Spleen (tissue), 7 donors: ENCODE results near the gene SDK1.

Experiments
- POLR2A ChIP-seq, 3 donors: fragments of 450-650 bp; IDR thresholded peaks; one replicate each; pipeline ENCODE4 v1.5.1; 2017; ENCODE audit warnings: antibody characterized with exemption in 3 of 3, mild to moderate bottlenecking in 1 of 3
- POLR2AphosphoS5 ChIP-seq, 3 donors: sonication (generic); formaldehyde crosslinking; IDR thresholded peaks; one replicate each; pipeline ENCODE4 v1.5.1; 2017; ENCODE audit warnings: antibody characterized with exemption in 3 of 3
- TF ChIP-seq, protein P1 (sequence below), 11 experiments: fragments of 200-600 bp in 7 of 11; fragments of 450-650 bp in 4 of 11; sonication (generic) in 4 of 11; IDR thresholded peaks in 8 of 11; conservative IDR thresholded peaks in 3 of 11; 1 replicate in 7 of 11; 2 replicates in 4 of 11; pipeline versions ENCODE4 v1.4.0 to v1.8.0; 2016 to 2021; ENCODE audit warnings: antibody characterized with exemption in 11 of 11, inconsistent platforms in 4 of 11, mild to moderate bottlenecking in 1 of 11
- donor health status: DM: no; HTN: no; CAD: no; lungs with moderate emphysema.
- donor health status: DM: no; HTN: no; CAD: no.
- donor health status: DM: no; HTN: no; CAD: no.

DNA sequence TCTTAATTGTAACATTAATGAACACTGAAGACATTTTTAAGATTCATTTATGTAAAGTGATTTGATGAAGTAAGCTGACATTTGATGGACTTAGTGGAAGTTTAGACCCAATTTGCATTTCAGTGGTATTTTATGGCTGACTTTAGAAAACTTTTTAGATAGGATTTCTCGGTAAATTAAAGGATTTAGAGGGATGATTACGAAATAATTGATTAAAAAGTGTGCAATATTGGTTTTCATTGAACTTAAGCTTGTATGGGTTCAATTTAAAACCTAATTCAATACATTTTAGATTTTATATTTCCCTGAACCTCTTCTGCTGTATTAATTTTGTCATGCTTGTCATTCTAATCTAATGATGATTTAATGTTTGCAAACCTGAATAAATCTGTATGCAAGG, 135.1 kb downstream of the SDK1 start:
- TF ChIP-seq POLR2A (IDR thresholded peaks at IDR 0.05) = no peak
- TF ChIP-seq, protein P1, sequence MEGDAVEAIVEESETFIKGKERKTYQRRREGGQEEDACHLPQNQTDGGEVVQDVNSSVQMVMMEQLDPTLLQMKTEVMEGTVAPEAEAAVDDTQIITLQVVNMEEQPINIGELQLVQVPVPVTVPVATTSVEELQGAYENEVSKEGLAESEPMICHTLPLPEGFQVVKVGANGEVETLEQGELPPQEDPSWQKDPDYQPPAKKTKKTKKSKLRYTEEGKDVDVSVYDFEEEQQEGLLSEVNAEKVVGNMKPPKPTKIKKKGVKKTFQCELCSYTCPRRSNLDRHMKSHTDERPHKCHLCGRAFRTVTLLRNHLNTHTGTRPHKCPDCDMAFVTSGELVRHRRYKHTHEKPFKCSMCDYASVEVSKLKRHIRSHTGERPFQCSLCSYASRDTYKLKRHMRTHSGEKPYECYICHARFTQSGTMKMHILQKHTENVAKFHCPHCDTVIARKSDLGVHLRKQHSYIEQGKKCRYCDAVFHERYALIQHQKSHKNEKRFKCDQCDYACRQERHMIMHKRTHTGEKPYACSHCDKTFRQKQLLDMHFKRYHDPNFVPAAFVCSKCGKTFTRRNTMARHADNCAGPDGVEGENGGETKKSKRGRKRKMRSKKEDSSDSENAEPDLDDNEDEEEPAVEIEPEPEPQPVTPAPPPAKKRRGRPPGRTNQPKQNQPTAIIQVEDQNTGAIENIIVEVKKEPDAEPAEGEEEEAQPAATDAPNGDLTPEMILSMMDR (IDR thresholded peaks at IDR 0.05 in 8 of 11, conservative IDR thresholded peaks at IDR 0.05 in 3 of 11) = no peak
- TF ChIP-seq POLR2AphosphoS5 (IDR thresholded peaks at IDR 0.05) = no peak
